ENCODE results near the gene CD53.

The CD53 gene

GRCh38 chr1:110876748-110877341 is 3.9 kb downstream of the CD53 start:
- no peaks in the 10 kb centered on the region for H3K9me3 ChIP-seq (ENCODE audit: control insufficient read depth, insufficient read depth, low read length)
- H3K4me1 ChIP-seq (ENCODE audit: control insufficient read depth, insufficient read depth, low read length): no peaks in the 10 kb centered on the region
- no peak overlapping the region for H3K27ac ChIP-seq (ENCODE audit: low read length)
- H3K27me3 ChIP-seq (ENCODE audit: control insufficient read depth, insufficient read depth, low read length): no peaks in the 10 kb centered on the region
- no peak overlapping the region for H3K4me3 ChIP-seq (ENCODE audit: low read length)
- no CpG with 5 or more reads among the region's 1 CpG for WGBS (ENCODE audit: insufficient coverage, insufficient read length)
- H3K36me3 ChIP-seq (ENCODE audit: control insufficient read depth, insufficient read depth, low read length): no peaks in the 10 kb centered on the region
- DNase-seq (ENCODE audit: low read depth, low spot score): no peak

- H3K9me3 ChIP-seq (ENCODE audit: control insufficient read depth, insufficient read depth, low read length): no peaks in the 10 kb centered on the region
- WGBS (ENCODE audit: insufficient coverage, insufficient read length): 98% methylated on average over 2 of the region's 6 CpGs
- H3K36me3 ChIP-seq (ENCODE audit: control insufficient read depth, insufficient read depth, low read length): no peaks in the 10 kb centered on the region
- H3K4me1 ChIP-seq (ENCODE audit: control insufficient read depth, insufficient read depth, low read length): no peaks in the 10 kb centered on the region
- H3K4me3 ChIP-seq (ENCODE audit: low read length): no peak overlapping the region
- no peaks in the 10 kb centered on the region for H3K27me3 ChIP-seq (ENCODE audit: control insufficient read depth, insufficient read depth, low read length)
- no peak for DNase-seq (ENCODE audit: low read depth, low spot score)
- H3K27ac ChIP-seq (ENCODE audit: low read length): no peak overlapping the region
Observed at GRCh38 chr1:110877364-110877763, 4.4 kb downstream of the CD53 start.

DNA sequence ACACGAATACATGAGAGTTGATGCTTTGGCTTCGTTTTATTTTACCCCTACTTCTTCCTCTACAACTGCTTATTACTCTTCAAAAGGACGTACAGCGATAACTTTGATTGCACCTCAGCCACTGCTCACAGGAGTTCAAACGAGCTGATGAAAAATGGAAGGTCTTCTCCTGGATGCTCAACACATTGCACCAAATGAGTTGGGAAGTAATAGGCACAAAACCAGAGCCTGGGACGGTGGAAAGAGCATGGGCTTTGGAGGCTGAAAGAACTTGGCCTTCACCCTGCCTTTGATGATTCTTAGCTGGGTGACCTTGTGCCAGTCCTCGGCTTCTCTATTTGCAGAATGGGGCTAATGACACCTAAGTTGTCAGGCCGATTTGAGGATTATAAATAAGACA is 4.8 kb downstream of the CD53 start:
- Histone ChIP-seq H3K9me3 (ENCODE audit: control insufficient read depth, insufficient read depth, low read length) (no peaks in the 10 kb centered on the region), H3K36me3 (ENCODE audit: control insufficient read depth, insufficient read depth, low read length) (no peaks in the 10 kb centered on the region), H3K4me3 (ENCODE audit: low read length) (no peak overlapping the region), H3K27me3 (ENCODE audit: control insufficient read depth, insufficient read depth, low read length) (no peaks in the 10 kb centered on the region), H3K4me1 (ENCODE audit: control insufficient read depth, insufficient read depth, low read length) (no peaks in the 10 kb centered on the region), H3K27ac (ENCODE audit: low read length) (no peak overlapping the region)
- no CpG with 5 or more reads among the region's 8 CpGs for WGBS (ENCODE audit: insufficient coverage, insufficient read length)
- no peak for DNase-seq (ENCODE audit: low read depth, low spot score)

GRCh38 chr1:110878591-110878990 is 5.6 kb downstream of the CD53 start:
- Histone ChIP-seq H3K4me3 (ENCODE audit: low read length) (no peak overlapping the region), H3K9me3 (ENCODE audit: control insufficient read depth, insufficient read depth, low read length) (no peaks in the 10 kb centered on the region), H3K36me3 (ENCODE audit: control insufficient read depth, insufficient read depth, low read length) (no peaks in the 10 kb centered on the region), H3K27me3 (ENCODE audit: control insufficient read depth, insufficient read depth, low read length) (no peaks in the 10 kb centered on the region), H3K4me1 (ENCODE audit: control insufficient read depth, insufficient read depth, low read length) (no peaks in the 10 kb centered on the region), H3K27ac (ENCODE audit: low read length) (no peak overlapping the region)
- WGBS (ENCODE audit: insufficient coverage, insufficient read length): no CpG with 5 or more reads among the region's 2 CpGs
- no peak for DNase-seq (ENCODE audit: low read depth, low spot score)

DNA sequence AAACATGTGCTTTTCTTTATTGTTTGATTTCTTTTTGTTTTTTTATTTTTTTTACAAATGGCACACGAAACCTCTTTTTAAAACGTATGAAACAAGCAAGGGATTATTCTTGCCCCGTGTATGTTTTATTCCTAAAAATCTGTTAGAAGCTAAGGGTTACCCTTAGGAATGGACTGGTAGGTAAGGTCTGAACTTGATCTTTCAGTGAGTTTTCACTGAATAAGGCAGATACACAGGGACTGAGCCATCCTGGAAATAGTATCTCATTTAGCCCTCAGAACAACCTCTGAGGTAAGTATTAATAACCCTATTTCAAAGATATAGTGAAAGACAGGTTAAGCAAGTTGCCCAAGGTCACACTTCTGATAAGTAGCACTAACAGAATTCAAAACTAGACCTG is 6.0 kb downstream of the CD53 start:
- no peaks in the 10 kb centered on the region for H3K27me3 ChIP-seq (ENCODE audit: control insufficient read depth, insufficient read depth, low read length)
- H3K4me1 ChIP-seq (ENCODE audit: control insufficient read depth, insufficient read depth, low read length): no peaks in the 10 kb centered on the region
- no peak for DNase-seq (ENCODE audit: low read depth, low spot score)
- no peaks in the 10 kb centered on the region for H3K9me3 ChIP-seq (ENCODE audit: control insufficient read depth, insufficient read depth, low read length)
- no peak overlapping the region for H3K27ac ChIP-seq (ENCODE audit: low read length)
- H3K4me3 ChIP-seq (ENCODE audit: low read length): no peak overlapping the region
- H3K36me3 ChIP-seq (ENCODE audit: control insufficient read depth, insufficient read depth, low read length): no peaks in the 10 kb centered on the region
- WGBS (ENCODE audit: insufficient coverage, insufficient read length): no CpG with 5 or more reads among the region's 3 CpGs

DNA sequence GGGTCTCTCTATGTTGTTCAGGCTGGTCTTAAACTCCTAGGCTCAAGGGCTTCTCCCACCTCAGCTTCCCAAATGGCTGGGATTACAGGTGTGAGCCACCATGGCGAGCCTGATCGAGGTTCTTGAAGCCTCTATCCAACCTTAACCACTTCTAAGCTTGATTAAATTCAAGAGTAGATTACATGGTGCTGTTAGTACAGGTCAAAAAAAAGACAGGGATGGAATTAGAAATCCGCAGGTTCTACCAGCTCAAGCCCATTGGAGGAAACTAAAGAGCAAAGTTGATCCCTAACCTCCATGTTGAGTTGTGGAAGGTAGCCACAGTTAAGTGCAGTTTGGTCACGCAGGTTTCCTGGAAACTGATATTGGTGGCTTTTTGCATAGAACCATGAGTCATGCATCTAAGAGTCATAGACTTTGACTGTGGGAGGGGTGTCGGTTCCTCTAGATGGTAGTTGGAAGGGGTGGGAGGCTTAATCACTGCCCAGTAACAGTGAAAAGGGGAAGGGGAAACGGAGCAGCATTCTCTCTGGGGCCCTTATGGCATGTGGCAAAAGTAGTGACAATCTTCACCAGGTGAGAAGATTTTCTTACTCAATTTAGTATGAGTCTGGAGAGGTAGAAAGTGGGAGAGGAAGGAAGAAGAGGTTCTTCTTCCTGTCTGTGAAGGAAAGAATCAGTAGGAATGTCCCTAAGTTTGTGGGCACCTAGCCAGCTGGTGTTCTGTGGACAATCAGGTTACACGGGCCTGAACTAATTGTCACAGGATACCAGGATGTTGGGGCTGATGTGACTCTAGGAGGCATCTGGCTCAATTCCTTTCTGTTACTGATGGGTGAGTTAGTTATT is 7.0 kb downstream of the CD53 start:
- H3K27me3 ChIP-seq (ENCODE audit: control insufficient read depth, insufficient read depth, low read length): no peaks in the 10 kb centered on the region
- H3K4me1 ChIP-seq (ENCODE audit: control insufficient read depth, insufficient read depth, low read length): no peaks in the 10 kb centered on the region
- H3K36me3 ChIP-seq (ENCODE audit: control insufficient read depth, insufficient read depth, low read length): no peaks in the 10 kb centered on the region
- DNase-seq (ENCODE audit: low read depth, low spot score): no peak
- H3K4me3 ChIP-seq (ENCODE audit: low read length): no peak overlapping the region
- H3K27ac ChIP-seq (ENCODE audit: low read length): no peak overlapping the region
- WGBS (ENCODE audit: insufficient coverage, insufficient read length): no CpG with 5 or more reads among the region's 7 CpGs
- no peaks in the 10 kb centered on the region for H3K9me3 ChIP-seq (ENCODE audit: control insufficient read depth, insufficient read depth, low read length)

GRCh38 chr1:110880708-110881374 is 7.9 kb downstream of the CD53 start:
- H3K27ac ChIP-seq (ENCODE audit: low read length): no peak overlapping the region
- H3K4me1 ChIP-seq (ENCODE audit: control insufficient read depth, insufficient read depth, low read length): no peaks in the 10 kb centered on the region
- no CpG with 5 or more reads among the region's 2 CpGs for WGBS (ENCODE audit: insufficient coverage, insufficient read length)
- H3K27me3 ChIP-seq (ENCODE audit: control insufficient read depth, insufficient read depth, low read length): no peaks in the 10 kb centered on the region
- DNase-seq (ENCODE audit: low read depth, low spot score): no peak
- no peaks in the 10 kb centered on the region for H3K36me3 ChIP-seq (ENCODE audit: control insufficient read depth, insufficient read depth, low read length)
- H3K4me3 ChIP-seq (ENCODE audit: low read length): no peak overlapping the region
- H3K9me3 ChIP-seq (ENCODE audit: control insufficient read depth, insufficient read depth, low read length): no peaks in the 10 kb centered on the region

DNA sequence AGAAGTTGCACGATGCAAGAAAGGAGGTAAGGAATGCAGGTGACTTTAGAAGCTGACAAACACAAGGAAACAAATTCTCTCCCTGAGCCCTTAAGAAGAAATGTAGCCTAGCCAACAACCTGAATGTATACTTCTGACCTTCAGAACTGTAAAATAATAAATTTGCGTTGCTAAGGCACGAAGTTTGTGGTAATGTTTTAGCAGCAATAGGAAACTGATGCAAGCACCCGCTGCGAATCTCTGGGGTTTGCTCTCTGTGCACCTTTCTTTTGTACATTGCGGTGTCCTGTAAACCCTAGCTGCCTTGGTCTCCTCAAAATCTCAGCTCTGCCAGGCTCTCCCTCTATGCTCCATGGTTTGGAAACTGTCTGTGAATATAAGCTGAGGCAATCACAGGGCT is 15.1 kb downstream of the CD53 start:
- no peaks in the 10 kb centered on the region for H3K27me3 ChIP-seq (ENCODE audit: control insufficient read depth, insufficient read depth, low read length)
- no CpG with 5 or more reads among the region's 6 CpGs for WGBS (ENCODE audit: insufficient coverage, insufficient read length)
- H3K9me3 ChIP-seq (ENCODE audit: control insufficient read depth, insufficient read depth, low read length): no peaks in the 10 kb centered on the region
- no peaks in the 10 kb centered on the region for H3K36me3 ChIP-seq (ENCODE audit: control insufficient read depth, insufficient read depth, low read length)
- no peaks in the 10 kb centered on the region; the same call in 1 of the 2 replicates for H3K4me1 ChIP-seq (ENCODE audit: control insufficient read depth, insufficient read depth, low read length)
- no peak overlapping the region for H3K4me3 ChIP-seq (ENCODE audit: low read length)
- no peak overlapping the region for H3K27ac ChIP-seq (ENCODE audit: low read length)
- no peak for DNase-seq (ENCODE audit: low read depth, low spot score)

DNA sequence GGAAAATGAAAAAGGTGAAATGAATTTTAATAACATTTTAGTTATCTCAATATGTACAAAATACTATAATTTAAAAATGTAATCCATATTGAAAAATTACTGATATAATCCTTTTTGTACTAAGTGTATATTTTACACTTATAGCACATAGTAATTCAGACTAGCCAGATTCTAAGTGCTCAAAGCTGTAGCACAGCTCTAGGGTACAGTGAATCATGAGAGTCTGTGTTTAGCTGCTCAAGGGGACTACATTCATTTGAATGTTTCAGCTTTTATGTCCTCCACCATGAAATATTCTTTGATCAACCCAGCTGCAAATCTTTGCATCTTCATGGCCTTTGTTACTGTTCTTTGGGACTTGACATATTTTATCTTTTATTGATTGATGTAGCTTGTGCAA is 15.7 kb downstream of the CD53 start:
- no peak overlapping the region for H3K4me3 ChIP-seq (ENCODE audit: low read length)
- H3K36me3 ChIP-seq (ENCODE audit: control insufficient read depth, insufficient read depth, low read length): no peaks in the 10 kb centered on the region
- H3K9me3 ChIP-seq (ENCODE audit: control insufficient read depth, insufficient read depth, low read length): no peaks in the 10 kb centered on the region
- H3K27ac ChIP-seq (ENCODE audit: low read length): no peak overlapping the region
- H3K27me3 ChIP-seq (ENCODE audit: control insufficient read depth, insufficient read depth, low read length): no peaks in the 10 kb centered on the region
- DNase-seq (ENCODE audit: low read depth, low spot score): no peak
- no peaks in the 10 kb centered on the region; the same call in 1 of the 2 replicates for H3K4me1 ChIP-seq (ENCODE audit: control insufficient read depth, insufficient read depth, low read length)

- Histone ChIP-seq H3K4me3 (ENCODE audit: low read length) (no peak overlapping the region), H3K27me3 (ENCODE audit: control insufficient read depth, insufficient read depth, low read length) (no peaks in the 10 kb centered on the region), H3K4me1 (ENCODE audit: control insufficient read depth, insufficient read depth, low read length) (no peaks in the 10 kb centered on the region; the same call in 1 of the 2 replicates), H3K36me3 (ENCODE audit: control insufficient read depth, insufficient read depth, low read length) (no peaks in the 10 kb centered on the region), H3K27ac (ENCODE audit: low read length) (no peak overlapping the region), H3K9me3 (ENCODE audit: control insufficient read depth, insufficient read depth, low read length) (no peaks in the 10 kb centered on the region)
- no CpG with 5 or more reads among the region's 3 CpGs for WGBS (ENCODE audit: insufficient coverage, insufficient read length)
- no peak for DNase-seq (ENCODE audit: low read depth, low spot score)
Observed at GRCh38 chr1:110890474-110891196, 17.7 kb downstream of the CD53 start.

Data from iPS DF 6.9 (cell line).